ENCODE measurements around the gene KCTD4.

Gene KCTD4

DNA sequence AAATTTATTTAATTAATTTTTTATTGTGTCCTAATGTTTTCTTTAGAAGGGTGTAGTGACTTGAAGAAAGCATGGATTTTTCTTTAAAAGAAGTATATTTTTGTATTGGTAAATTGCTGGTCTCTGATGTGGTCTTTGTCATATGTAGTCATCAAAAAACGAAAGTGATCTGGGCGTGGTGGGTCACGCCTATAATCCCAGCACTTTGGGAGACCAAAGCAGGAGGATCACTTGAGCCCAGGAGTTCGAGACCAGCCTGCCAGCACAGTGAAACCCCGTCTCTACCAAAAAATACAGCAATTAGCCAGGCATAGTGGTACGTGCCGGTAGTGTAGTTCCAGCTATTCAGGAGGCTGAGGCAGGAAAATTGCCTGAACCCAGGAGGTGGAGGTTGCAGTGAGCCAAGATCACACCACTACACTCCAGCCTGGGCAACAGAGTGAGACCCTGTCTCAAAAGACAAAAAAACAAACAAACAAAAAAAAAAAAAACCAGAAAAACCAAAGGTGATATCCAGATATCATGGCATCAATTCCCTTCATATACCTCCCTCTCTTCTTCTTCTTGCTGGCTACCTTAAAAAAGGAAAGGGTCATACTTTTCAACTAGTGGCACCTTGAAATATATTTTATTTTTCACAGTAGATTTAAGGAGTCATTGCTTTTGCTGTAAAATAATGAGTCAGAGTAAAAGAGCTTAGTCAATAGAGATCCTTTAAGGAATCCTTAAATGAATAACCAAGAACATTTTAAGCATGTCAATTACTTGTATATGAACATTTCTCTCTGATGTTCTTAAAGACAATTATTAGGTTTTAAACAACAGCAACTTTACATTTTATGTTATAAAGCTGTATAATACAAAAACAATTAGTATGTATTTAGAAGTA lies 19.9 kb downstream of the KCTD4 start:
- H3F3A ChIP-seq (ENCODE audit: insufficient read depth, low read length) = no peaks in the 10 kb centered on the region
- no peak for DNase-seq
- no peak for TF ChIP-seq EZH2 (optimal IDR thresholded peaks at IDR 0.05; ENCODE audit: low read depth, low read length)
- no peak for TF ChIP-seq EZH2phosphoT487 (IDR thresholded peaks at IDR 0.05; ENCODE audit: low read length)
- TF ChIP-seq CTCF (IDR thresholded peaks at IDR 0.05; ENCODE audit: low read length) = no peak
- H3K36me3 ChIP-seq (replicated peaks; ENCODE audit: insufficient read depth, low read length) = no peaks in the 10 kb centered on the region
- no peaks in the 10 kb centered on the region for H3K9me2 ChIP-seq (replicated peaks; ENCODE audit: insufficient read depth, low read length)
- H3K27ac ChIP-seq (ENCODE audit: low read length) = no peak overlapping the region
- H3K4me3 ChIP-seq (ENCODE audit: low read length) = no peak overlapping the region
- no peaks in the 10 kb centered on the region for H3K9me3 ChIP-seq (replicated peaks; ENCODE audit: insufficient read depth, low read length)
- H3K9ac ChIP-seq (ENCODE audit: low read length) = no peak overlapping the region
- no peak overlapping the region for H3K4me2 ChIP-seq (ENCODE audit: low read depth, low read length)
- H3K27me3 ChIP-seq (replicated peaks; ENCODE audit: insufficient read depth, low read length) = no peaks in the 10 kb centered on the region
- H2AFZ ChIP-seq (ENCODE audit: low read length) = no peak overlapping the region
- H3K79me2 ChIP-seq (ENCODE audit: low read length) = no peaks in the 10 kb centered on the region
- no peaks in the 10 kb centered on the region for H4K20me1 ChIP-seq (ENCODE audit: insufficient read depth, low read length)
- H3K4me1 ChIP-seq (ENCODE audit: low read length) = no peaks in the 10 kb centered on the region

GRCh38 chr13:45180303-45180702 lies 20.5 kb downstream of the KCTD4 start:
- Histone ChIP-seq H3K4me1 (ENCODE audit: low read length) (no peaks in the 10 kb centered on the region), H3F3A (ENCODE audit: insufficient read depth, low read length) (no peaks in the 10 kb centered on the region), H3K4me3 (ENCODE audit: low read length) (no peak overlapping the region), H3K9ac (ENCODE audit: low read length) (no peak overlapping the region), H4K20me1 (ENCODE audit: insufficient read depth, low read length) (no peaks in the 10 kb centered on the region), H3K27ac (ENCODE audit: low read length) (no peak overlapping the region), H2AFZ (ENCODE audit: low read length) (no peak overlapping the region), H3K79me2 (ENCODE audit: low read length) (no peaks in the 10 kb centered on the region), H3K9me2 (replicated peaks; ENCODE audit: insufficient read depth, low read length) (no peaks in the 10 kb centered on the region), H3K27me3 (replicated peaks; ENCODE audit: insufficient read depth, low read length) (no peaks in the 10 kb centered on the region), H3K4me2 (ENCODE audit: low read depth, low read length) (no peak overlapping the region), H3K9me3 (replicated peaks; ENCODE audit: insufficient read depth, low read length) (no peaks in the 10 kb centered on the region), H3K36me3 (replicated peaks; ENCODE audit: insufficient read depth, low read length) (no peaks in the 10 kb centered on the region)
- no peak for TF ChIP-seq EZH2phosphoT487 (IDR thresholded peaks at IDR 0.05; ENCODE audit: low read length)
- DNase-seq = no peak

DNA sequence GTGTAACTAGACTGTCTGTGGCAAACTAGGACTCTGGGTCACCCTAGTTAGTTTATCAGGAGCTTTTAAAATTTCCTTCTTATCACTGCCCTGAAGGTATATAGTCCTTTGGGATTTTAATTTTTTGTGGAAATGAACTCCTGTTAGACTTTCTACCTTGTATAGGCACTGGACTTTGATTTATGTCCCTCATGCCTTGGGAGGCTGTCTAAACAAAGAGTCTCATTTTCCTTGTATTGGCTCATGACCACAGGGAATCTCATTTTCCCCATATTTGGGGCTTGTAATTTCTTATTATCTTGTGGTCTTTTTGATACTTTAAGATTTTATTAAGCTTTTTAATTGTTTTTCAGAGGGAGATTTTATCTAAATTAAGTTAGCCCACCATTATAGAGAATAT lies 21.4 kb downstream of the KCTD4 start:
- Histone ChIP-seq H3K27me3 (replicated peaks; ENCODE audit: insufficient read depth, low read length) (no peaks in the 10 kb centered on the region), H3K36me3 (replicated peaks; ENCODE audit: insufficient read depth, low read length) (no peaks in the 10 kb centered on the region), H3K79me2 (ENCODE audit: low read length) (no peaks in the 10 kb centered on the region), H4K20me1 (ENCODE audit: insufficient read depth, low read length) (no peaks in the 10 kb centered on the region), H3K9me3 (replicated peaks; ENCODE audit: insufficient read depth, low read length) (no peaks in the 10 kb centered on the region), H2AFZ (ENCODE audit: low read length) (no peak overlapping the region), H3K9me2 (replicated peaks; ENCODE audit: insufficient read depth, low read length) (no peaks in the 10 kb centered on the region), H3K9ac (ENCODE audit: low read length) (no peak overlapping the region), H3K4me3 (ENCODE audit: low read length) (no peak overlapping the region), H3K4me2 (ENCODE audit: low read depth, low read length) (no peak overlapping the region), H3K27ac (ENCODE audit: low read length) (no peak overlapping the region), H3F3A (ENCODE audit: insufficient read depth, low read length) (no peaks in the 10 kb centered on the region), H3K4me1 (ENCODE audit: low read length) (no peaks in the 10 kb centered on the region)
- no peak for TF ChIP-seq EZH2phosphoT487 (IDR thresholded peaks at IDR 0.05; ENCODE audit: low read length)
- TF ChIP-seq CTCF (IDR thresholded peaks at IDR 0.05; ENCODE audit: low read length) = no peak
- no peak for TF ChIP-seq EZH2 (optimal IDR thresholded peaks at IDR 0.05; ENCODE audit: low read depth, low read length)
- DNase-seq = no peak

All from MM.1S (cell line).